Astrocyte (in vitro differentiated cells and primary cell): ENCODE results near the gene UBR3. TPM values are rescaled to one million over a fixed set of nuclear protein-coding genes. Genes with fewer than 3 reads are reported as not detected.

Experiments
- DNase-seq: peaks from one replicate; pipeline ENCODE4 v3.0.0-alpha.2; 2010; ENCODE audit warnings: low read depth
- FAIRE-seq: peaks from 2 replicates; lab custom pipeline; 2011; peaks lifted over from hg19 to GRCh38; lab: Jason Lieb, UNC
- H2AFZ ChIP-seq: 2 replicates; pipeline ENCODE4 v1.6.0; 2012; ENCODE audit warnings: low read depth, low read length, inconsistent platforms
- H3K27ac ChIP-seq: 2 replicates; pipeline ENCODE4 v1.5.1; 2011; ENCODE audit warnings: low read depth, low read length, inconsistent platforms
- H3K27me3 ChIP-seq: 2 replicates; pipeline ENCODE4 v1.6.0; 2011; ENCODE audit warnings: low read length, inconsistent platforms; ENCODE audit not compliant: insufficient read depth
- H3K36me3 ChIP-seq: 2 replicates; pipeline ENCODE4 v1.5.1; 2011; ENCODE audit warnings: low read length, inconsistent platforms; ENCODE audit not compliant: insufficient read depth
- H3K4me1 ChIP-seq: 2 replicates; pipeline ENCODE4 v1.5.1; 2011; ENCODE audit warnings: low read length, inconsistent platforms; ENCODE audit not compliant: insufficient read depth
- H3K4me2 ChIP-seq: 2 replicates; pipeline ENCODE4 v1.6.0; 2012; ENCODE audit warnings: low read length, inconsistent platforms
- H3K4me3 ChIP-seq: 2 replicates; pipeline ENCODE4 v1.5.1; 2011; ENCODE audit warnings: low read depth, mild to moderate bottlenecking, low read length, inconsistent platforms; ENCODE audit not compliant: insufficient read depth
- H3K79me2 ChIP-seq: 2 replicates; pipeline ENCODE4 v1.6.0; 2012; ENCODE audit warnings: mild to moderate bottlenecking, low read length, inconsistent platforms; ENCODE audit not compliant: insufficient read depth
- H3K9ac ChIP-seq: 2 replicates; pipeline ENCODE4 v1.6.0; 2012; ENCODE audit warnings: mild to moderate bottlenecking, low read length, inconsistent platforms
- H3K9me3 ChIP-seq: 2 replicates; pipeline ENCODE4 v1.5.1; 2012; ENCODE audit warnings: low read depth, mild to moderate bottlenecking, low read length, inconsistent platforms; ENCODE audit not compliant: insufficient read depth
- H4K20me1 ChIP-seq: 2 replicates; pipeline ENCODE4 v1.6.0; 2012; ENCODE audit warnings: low read length, inconsistent platforms; ENCODE audit not compliant: insufficient read depth
- H3K27ac Mint-ChIP-seq: one replicate; pipeline ENCODE4 v1.8.0; 2021; ENCODE audit warnings: mild to moderate bottlenecking, mixed read lengths; ENCODE audit not compliant: unreplicated experiment
- H3K27me3 Mint-ChIP-seq: one replicate; pipeline ENCODE4 v1.8.0; 2021; ENCODE audit warnings: low read depth, mixed read lengths; ENCODE audit not compliant: unreplicated experiment
- H3K36me3 Mint-ChIP-seq: one replicate; pipeline ENCODE4 v1.8.0; 2021; ENCODE audit warnings: low read depth, mixed read lengths; ENCODE audit not compliant: unreplicated experiment
- H3K4me1 Mint-ChIP-seq: one replicate; pipeline ENCODE4 v1.8.0; 2021; ENCODE audit warnings: low read depth, mixed read lengths; ENCODE audit not compliant: unreplicated experiment
- H3K4me3 Mint-ChIP-seq: one replicate; pipeline ENCODE4 v1.8.0; 2021; ENCODE audit warnings: mild to moderate bottlenecking, moderate library complexity, mixed read lengths; ENCODE audit not compliant: unreplicated experiment
- H3K9me3 Mint-ChIP-seq: one replicate; pipeline ENCODE4 v1.8.0; 2021; ENCODE audit warnings: mild to moderate bottlenecking, mixed read lengths; ENCODE audit not compliant: unreplicated experiment
- EZH2 ChIP-seq: IDR thresholded peaks from 2 replicates; pipeline ENCODE4 v1.6.1; 2012; ENCODE audit warnings: mild to moderate bottlenecking, low read length, inconsistent platforms; ENCODE audit not compliant: insufficient read depth
- total RNA-seq: library from RNA; stranded (reverse); gene quantifications from 2 replicates; pipeline ENCODE4 v1.2.1, GENCODE V29; 2021
- TF ChIP-seq, protein P1 (sequence below): IDR thresholded peaks from 2 replicates; pipeline ENCODE4 v1.5.1; 2011; ENCODE audit warnings: low read depth, mild to moderate bottlenecking, inconsistent platforms, low read length, moderate library complexity; ENCODE audit not compliant: insufficient read depth

The UBR3 gene
- total RNA-seq, 1 donor from 2014 or later, result 18.7 TPM

DNA sequence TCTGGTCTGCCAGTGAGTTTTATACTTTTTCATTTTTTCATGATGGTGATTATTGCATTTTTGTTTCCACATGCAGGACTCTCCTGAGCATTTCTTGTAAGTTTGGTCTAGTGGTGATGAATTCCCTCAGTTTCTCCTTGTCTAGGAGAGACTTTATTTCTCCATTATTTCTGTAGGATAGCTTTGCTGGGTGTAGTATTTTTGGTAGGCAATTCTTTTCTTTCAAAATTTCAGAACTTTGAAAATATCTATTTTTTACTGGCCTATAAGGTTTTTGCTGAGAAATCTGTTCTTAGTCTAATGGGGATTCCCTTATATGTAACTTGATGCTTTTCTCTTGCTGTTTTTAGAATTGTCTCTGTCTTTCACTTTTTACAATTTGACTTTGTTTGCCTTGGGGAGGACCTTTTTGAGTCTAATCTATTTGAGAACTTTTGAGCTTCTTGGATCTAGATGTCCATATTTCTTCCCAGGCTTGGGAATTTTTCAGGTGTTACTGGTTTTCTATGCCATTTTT is 149.1 kb downstream of the UBR3 start:
- H3K27me3 Mint-ChIP-seq, result no peaks in the 10 kb centered on the region
- DNase-seq (no peak), FAIRE-seq (no peak)
- Histone ChIP-seq H2AFZ (no peak overlapping the region), H3K4me2 (no peak overlapping the region), H3K27ac (no peak overlapping the region), H3K79me2 (peaks cover 11% of the 10 kb centered on the region), H3K4me3 (no peak overlapping the region), H3K4me1 (no peaks in the 10 kb centered on the region), H3K9ac (no peak overlapping the region), H4K20me1 (peaks cover 21% of the 10 kb centered on the region), H3K27me3 (no peaks in the 10 kb centered on the region), H3K9me3 (no peaks in the 10 kb centered on the region), H3K36me3 (no peaks in the 10 kb centered on the region)
- no peaks in the 10 kb centered on the region for H3K4me1 Mint-ChIP-seq
- peaks cover 22% of the 10 kb centered on the region for H3K9me3 Mint-ChIP-seq
- no peak overlapping the region for H3K27ac Mint-ChIP-seq
- no peak overlapping the region for H3K4me3 Mint-ChIP-seq
- H3K36me3 Mint-ChIP-seq, result peaks cover 33% of the 10 kb centered on the region
- no peak for TF ChIP-seq EZH2
- TF ChIP-seq, protein P1, sequence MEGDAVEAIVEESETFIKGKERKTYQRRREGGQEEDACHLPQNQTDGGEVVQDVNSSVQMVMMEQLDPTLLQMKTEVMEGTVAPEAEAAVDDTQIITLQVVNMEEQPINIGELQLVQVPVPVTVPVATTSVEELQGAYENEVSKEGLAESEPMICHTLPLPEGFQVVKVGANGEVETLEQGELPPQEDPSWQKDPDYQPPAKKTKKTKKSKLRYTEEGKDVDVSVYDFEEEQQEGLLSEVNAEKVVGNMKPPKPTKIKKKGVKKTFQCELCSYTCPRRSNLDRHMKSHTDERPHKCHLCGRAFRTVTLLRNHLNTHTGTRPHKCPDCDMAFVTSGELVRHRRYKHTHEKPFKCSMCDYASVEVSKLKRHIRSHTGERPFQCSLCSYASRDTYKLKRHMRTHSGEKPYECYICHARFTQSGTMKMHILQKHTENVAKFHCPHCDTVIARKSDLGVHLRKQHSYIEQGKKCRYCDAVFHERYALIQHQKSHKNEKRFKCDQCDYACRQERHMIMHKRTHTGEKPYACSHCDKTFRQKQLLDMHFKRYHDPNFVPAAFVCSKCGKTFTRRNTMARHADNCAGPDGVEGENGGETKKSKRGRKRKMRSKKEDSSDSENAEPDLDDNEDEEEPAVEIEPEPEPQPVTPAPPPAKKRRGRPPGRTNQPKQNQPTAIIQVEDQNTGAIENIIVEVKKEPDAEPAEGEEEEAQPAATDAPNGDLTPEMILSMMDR, result no peak

DNA sequence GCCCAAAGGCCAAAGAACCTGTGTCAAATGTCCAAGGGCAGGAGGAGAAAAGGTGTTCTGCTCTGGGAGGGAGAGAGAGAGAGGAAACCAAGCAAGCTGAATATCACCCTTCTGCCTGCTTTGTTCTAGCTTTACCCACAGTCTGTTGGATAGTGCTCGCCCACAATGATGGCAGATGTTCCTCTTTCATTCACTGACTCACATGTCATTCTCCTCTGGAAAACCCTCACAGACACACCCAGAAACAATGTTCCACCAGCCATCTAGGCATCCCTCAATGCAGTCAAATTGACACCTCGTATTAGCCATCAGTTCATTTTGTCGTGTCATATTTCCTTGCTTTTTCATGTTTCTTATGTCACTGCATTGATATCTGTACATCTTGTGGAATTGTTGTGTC is 150.3 kb downstream of the UBR3 start:
- H3K4me3 Mint-ChIP-seq, result no peak overlapping the region
- no peak overlapping the region for H3K4me3 ChIP-seq
- TF ChIP-seq, protein P1, result no peak
- no peak for TF ChIP-seq EZH2
- H3K27ac ChIP-seq, result no peak overlapping the region
- FAIRE-seq (peak; percentile 13), DNase-seq (no peak)
- no peaks in the 10 kb centered on the region for H3K27me3 Mint-ChIP-seq
- H3K27me3 ChIP-seq, result no peaks in the 10 kb centered on the region
- H3K79me2 ChIP-seq, result peaks cover 11% of the 10 kb centered on the region
- H3K9ac ChIP-seq, result no peak overlapping the region
- no peaks in the 10 kb centered on the region for H3K4me1 Mint-ChIP-seq
- peaks cover 22% of the 10 kb centered on the region for H3K9me3 Mint-ChIP-seq
- no peaks in the 10 kb centered on the region for H3K4me1 ChIP-seq
- no peak overlapping the region for H3K27ac Mint-ChIP-seq
- peaks cover 21% of the 10 kb centered on the region for H4K20me1 ChIP-seq
- H2AFZ ChIP-seq, result no peak overlapping the region
- H3K4me2 ChIP-seq, result no peak overlapping the region
- peaks cover 32% of the 10 kb centered on the region for H3K36me3 Mint-ChIP-seq
- no peaks in the 10 kb centered on the region for H3K36me3 ChIP-seq
- H3K9me3 ChIP-seq, result no peaks in the 10 kb centered on the region

DNA sequence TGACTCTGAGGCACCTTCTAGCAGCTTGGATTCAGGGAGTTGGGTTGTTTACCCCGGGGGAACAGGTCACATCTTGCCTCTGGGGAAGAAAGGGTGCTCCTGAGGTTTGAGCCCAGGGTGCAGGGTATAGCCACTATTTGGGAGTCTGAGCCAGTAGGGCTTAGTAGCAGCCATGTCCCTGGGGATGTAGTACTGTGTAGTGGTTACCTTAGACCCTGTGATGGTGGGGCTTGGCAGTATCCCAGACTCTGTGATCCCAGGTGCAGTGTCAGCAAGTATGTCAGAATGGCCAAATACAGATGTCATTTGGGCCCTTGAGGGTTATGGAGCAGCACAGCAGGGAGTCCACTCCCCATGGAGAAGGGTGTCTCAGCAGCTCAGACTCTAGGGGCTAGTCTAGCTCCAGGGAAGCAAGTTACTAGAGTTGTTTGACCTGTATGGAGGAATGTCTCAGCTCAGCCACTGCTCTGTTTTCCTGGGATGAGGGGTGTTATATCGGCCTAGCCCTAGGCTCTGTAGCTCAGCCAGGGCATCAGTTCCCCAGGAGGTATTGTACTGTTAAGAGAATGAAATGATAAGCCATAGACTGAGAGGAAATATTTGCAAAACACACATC is 151.3 kb downstream of the UBR3 start:
- Mint-ChIP-seq H3K27me3 (no peaks in the 10 kb centered on the region), H3K36me3 (peaks cover 32% of the 10 kb centered on the region), H3K4me1 (no peaks in the 10 kb centered on the region), H3K27ac (no peak overlapping the region), H3K4me3 (no peak overlapping the region), H3K9me3 (peaks cover 22% of the 10 kb centered on the region)
- no peaks in the 10 kb centered on the region for H3K27me3 ChIP-seq
- no peaks in the 10 kb centered on the region for H3K36me3 ChIP-seq
- no peak overlapping the region for H3K4me3 ChIP-seq
- H3K4me2 ChIP-seq, result no peak overlapping the region
- H3K9me3 ChIP-seq, result no peaks in the 10 kb centered on the region
- H3K4me1 ChIP-seq, result no peaks in the 10 kb centered on the region
- no peak for FAIRE-seq
- DNase-seq, result no peak
- H3K79me2 ChIP-seq, result peaks cover 11% of the 10 kb centered on the region
- no peak overlapping the region for H2AFZ ChIP-seq
- no peak overlapping the region for H3K9ac ChIP-seq
- H4K20me1 ChIP-seq, result peaks cover 20% of the 10 kb centered on the region
- TF ChIP-seq EZH2, result no peak
- H3K27ac ChIP-seq, result no peak overlapping the region
